Measurements from ENCODE around the gene HP.
A peak's percentile ranks its signal among the peaks of the same experiment; 100 is the strongest.

HP gene

DNA sequence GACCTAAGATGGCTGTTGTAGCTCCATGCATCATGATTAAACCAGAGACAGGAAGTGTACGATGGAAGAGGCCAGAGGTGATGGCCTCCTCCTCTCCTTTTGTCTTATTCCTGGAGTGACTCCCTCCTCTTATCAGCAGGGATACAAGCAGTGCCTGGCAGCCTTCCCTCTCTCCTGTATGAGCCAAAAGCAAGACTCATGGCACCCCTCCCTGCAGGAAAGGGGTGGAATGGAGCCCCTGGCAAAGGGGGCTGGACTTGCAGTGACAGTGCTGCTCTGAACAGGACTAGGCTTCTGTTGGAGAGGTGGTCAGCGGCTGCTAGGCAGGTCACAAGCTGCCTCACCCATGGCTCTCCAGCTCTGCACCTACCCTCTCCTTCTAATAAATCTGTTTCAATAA is 30.7 kb downstream of the HP start:
- H3K79me2 ChIP-seq (ENCODE audit: control insufficient read depth, insufficient read depth, low read length, unreplicated experiment) = peaks cover 1% of the 10 kb centered on the region
- no peak overlapping the region for H2AFZ ChIP-seq (ENCODE audit: low read length, unreplicated experiment)
- H3K36me3 ChIP-seq (ENCODE audit: insufficient read depth, low read length) = peaks cover 39% of the 10 kb centered on the region
- no peak overlapping the region for H3K4me3 ChIP-seq (ENCODE audit: low read depth, low read length)
- H3K4me1 ChIP-seq (ENCODE audit: control insufficient read depth, insufficient read depth, low read length, unreplicated experiment) = no peaks in the 10 kb centered on the region
- no peak overlapping the region for H3K27ac ChIP-seq (ENCODE audit: low read depth, low read length)
- no peaks in the 10 kb centered on the region for H3K27me3 ChIP-seq (ENCODE audit: insufficient read depth, low read length)

DNA sequence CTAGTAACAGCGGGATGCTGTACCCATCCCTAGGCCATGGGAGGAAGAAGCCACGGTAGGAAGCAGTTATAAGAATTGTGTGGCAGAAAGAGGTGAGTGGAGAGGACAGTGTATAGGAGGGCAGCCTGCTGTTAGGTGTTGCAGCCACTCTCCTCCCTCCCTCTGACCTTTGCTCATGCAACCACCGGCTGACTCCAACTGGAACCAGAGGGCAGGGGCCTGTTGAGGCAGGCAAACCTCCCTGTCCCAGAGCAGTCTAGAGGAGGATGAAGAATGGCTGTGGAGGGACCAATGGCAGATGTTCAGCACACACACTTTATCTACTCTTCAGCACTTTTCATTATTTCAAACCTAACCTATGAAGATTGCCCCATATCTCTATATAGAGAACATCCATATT is 36.9 kb downstream of the HP start:
- peaks cover 27% of the 10 kb centered on the region for H3K4me1 ChIP-seq (ENCODE audit: control insufficient read depth, insufficient read depth, low read length, unreplicated experiment)
- peaks cover 60% of the 10 kb centered on the region for H3K79me2 ChIP-seq (ENCODE audit: control insufficient read depth, insufficient read depth, low read length, unreplicated experiment)
- peaks cover 18% of the 10 kb centered on the region for H3K36me3 ChIP-seq (ENCODE audit: insufficient read depth, low read length)
- H3K27ac ChIP-seq (ENCODE audit: low read depth, low read length) = no peak overlapping the region
- H3K4me3 ChIP-seq (ENCODE audit: low read depth, low read length) = no peak overlapping the region
- H2AFZ ChIP-seq (ENCODE audit: low read length, unreplicated experiment) = no peak overlapping the region
- H3K27me3 ChIP-seq (ENCODE audit: insufficient read depth, low read length) = no peaks in the 10 kb centered on the region

DNA sequence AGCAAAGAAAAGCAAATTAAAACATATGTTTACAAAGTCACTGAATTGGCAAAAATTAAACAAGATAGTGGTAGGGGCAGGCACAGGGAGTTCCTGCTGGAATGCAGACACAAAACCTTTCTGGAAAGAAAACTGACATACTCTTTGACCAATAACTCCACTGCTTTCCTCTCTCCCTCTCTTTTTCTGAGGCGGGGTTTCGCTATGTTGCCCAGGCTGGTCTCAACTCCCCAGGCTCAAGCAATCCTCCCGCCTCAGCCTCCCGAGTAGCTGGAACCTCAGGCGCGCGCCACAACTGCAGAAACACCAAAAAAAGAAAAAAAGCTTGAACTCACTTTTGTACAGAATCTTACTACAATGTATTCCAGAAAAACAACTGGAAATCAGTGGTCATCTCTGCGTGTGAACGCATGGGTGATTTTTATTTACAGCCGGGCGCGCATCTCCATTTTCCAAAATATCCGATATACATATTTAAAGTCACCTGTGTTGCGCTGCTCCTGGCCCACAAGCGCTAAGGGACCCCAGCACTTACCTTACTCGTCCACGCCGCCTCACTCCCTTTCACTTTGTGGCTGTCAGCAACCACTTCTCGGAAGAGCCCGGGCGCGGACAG is 38.6 kb downstream of the HP start:
- Histone ChIP-seq H3K27me3 (ENCODE audit: insufficient read depth, low read length) (no peaks in the 10 kb centered on the region), H3K79me2 (ENCODE audit: control insufficient read depth, insufficient read depth, low read length, unreplicated experiment) (peaks cover 69% of the 10 kb centered on the region), H3K4me3 (ENCODE audit: low read depth, low read length) (peak overlapping the region; percentile 97), H3K36me3 (ENCODE audit: insufficient read depth, low read length) (peaks cover 14% of the 10 kb centered on the region), H2AFZ (ENCODE audit: low read length, unreplicated experiment) (peak overlapping the region; percentile 72), H3K27ac (ENCODE audit: low read depth, low read length) (peak overlapping the region; percentile 61), H3K4me1 (ENCODE audit: control insufficient read depth, insufficient read depth, low read length, unreplicated experiment) (peaks cover 27% of the 10 kb centered on the region)

DNA sequence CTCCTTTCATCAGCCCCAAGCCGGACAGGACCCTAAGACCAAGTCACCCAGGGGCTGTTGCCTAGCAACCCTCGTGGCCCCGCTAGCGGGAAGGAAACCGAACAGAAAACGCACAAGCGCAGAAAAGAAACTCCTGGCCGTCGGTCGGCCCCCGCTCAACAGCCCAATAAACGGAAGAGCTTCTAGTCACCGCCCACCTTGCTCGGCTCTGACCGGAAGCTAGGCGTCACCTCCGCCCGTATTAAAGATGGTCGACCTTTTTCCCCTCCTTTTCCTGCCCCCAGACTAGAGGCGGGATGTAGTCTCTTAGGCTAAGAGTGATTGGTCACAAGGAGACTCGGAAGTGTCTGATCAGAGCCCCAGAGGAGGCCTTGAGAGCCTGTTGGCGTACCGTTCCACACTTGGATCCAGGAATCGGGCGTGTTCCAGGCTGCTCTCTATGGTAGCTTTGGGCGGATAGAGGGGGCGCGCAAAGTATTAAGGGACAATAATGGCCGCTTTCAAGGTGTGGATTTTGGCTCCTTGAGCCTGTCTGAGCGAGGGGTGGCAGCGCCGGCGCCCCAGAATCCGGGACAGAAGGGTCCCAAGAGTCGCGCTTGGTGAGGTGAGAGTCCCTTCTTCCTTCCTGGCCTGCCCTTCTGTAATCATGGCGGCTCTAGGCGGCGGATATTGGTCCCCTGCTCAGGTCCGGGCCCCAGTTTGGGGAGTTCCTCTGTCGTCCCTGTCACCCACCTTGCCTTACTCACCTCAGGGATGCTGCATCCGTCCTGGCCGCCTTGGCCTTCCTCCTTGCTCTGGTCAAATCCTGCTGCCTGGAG is 39.4 kb downstream of the HP start, which contains the start of the genes DHX38 and TXNL4B:
DHX38 (plus strand) TSS at position 400 of the 818 bp plus-strand sequence. CDS start 2,311 bp downstream, outside the sequence.
TXNL4B (minus strand) TSS at position 173 of the 818 bp plus-strand sequence. CDS start 2,871 bp downstream, outside the sequence.
- Histone ChIP-seq H3K27me3 (ENCODE audit: insufficient read depth, low read length) (no peaks in the 10 kb centered on the region), H3K27ac (ENCODE audit: low read depth, low read length) (peak within 1 kb of the TSS; percentile 71), H3K4me1 (ENCODE audit: control insufficient read depth, insufficient read depth, low read length, unreplicated experiment) (peaks cover 27% of the 10 kb centered on the region), H3K36me3 (ENCODE audit: insufficient read depth, low read length) (peaks cover 8% of the 10 kb centered on the region), H2AFZ (ENCODE audit: low read length, unreplicated experiment) (peak within 1 kb of the TSS; percentile 75), H3K4me3 (ENCODE audit: low read depth, low read length) (peak within 1 kb of the TSS; percentile 97), H3K79me2 (ENCODE audit: control insufficient read depth, insufficient read depth, low read length, unreplicated experiment) (peaks cover 69% of the 10 kb centered on the region)

DNA sequence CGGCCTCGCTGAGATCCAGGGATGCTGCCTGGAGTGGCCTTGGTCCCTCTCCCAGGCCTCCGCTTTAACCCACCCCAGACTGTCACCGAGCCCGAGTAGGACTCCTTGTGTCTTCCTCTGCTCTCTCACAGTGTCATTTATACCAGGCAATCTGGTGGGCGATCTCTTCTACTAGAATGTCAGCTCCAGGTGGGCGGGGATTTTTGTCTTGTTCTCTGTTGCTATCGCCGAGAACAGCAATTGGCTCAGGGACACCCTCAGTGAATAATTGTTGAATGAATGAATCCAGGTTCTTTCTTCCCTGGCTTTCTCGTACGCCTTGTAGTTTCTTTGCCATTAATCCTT is 39.9 kb downstream of the HP start:
- H3K79me2 ChIP-seq (ENCODE audit: control insufficient read depth, insufficient read depth, low read length, unreplicated experiment) = peaks cover 69% of the 10 kb centered on the region
- H3K27me3 ChIP-seq (ENCODE audit: insufficient read depth, low read length) = no peaks in the 10 kb centered on the region
- H3K4me3 ChIP-seq (ENCODE audit: low read depth, low read length) = peak overlapping the region; percentile 97
- H3K4me1 ChIP-seq (ENCODE audit: control insufficient read depth, insufficient read depth, low read length, unreplicated experiment) = peaks cover 27% of the 10 kb centered on the region
- peak overlapping the region; percentile 75 for H2AFZ ChIP-seq (ENCODE audit: low read length, unreplicated experiment)
- H3K27ac ChIP-seq (ENCODE audit: low read depth, low read length) = peak overlapping the region; percentile 71
- H3K36me3 ChIP-seq (ENCODE audit: insufficient read depth, low read length) = peaks cover 9% of the 10 kb centered on the region

DNA sequence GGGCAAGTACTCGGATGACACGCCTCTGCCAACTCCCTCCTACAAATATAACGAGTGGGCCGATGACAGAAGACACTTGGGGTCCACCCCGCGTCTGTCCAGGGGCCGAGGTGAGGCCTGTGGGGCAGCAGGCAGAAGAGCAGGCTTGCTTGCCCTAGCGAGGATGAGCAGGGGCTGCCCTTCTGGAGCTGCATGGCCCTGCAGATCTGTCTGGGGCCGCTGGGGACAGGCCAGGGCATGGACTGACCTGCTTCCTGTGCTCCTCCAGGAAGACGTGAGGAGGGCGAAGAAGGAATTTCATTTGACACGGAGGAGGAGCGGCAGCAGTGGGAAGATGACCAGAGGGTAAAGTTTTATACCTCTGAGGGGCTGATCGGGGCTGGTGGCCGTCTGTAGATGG is 44.6 kb downstream of the HP start:
- no peaks in the 10 kb centered on the region for H3K27me3 ChIP-seq (ENCODE audit: insufficient read depth, low read length)
- no peak overlapping the region for H2AFZ ChIP-seq (ENCODE audit: low read length, unreplicated experiment)
- H3K36me3 ChIP-seq (ENCODE audit: insufficient read depth, low read length) = peaks cover 35% of the 10 kb centered on the region
- H3K27ac ChIP-seq (ENCODE audit: low read depth, low read length) = no peak overlapping the region
- H3K79me2 ChIP-seq (ENCODE audit: control insufficient read depth, insufficient read depth, low read length, unreplicated experiment) = peaks cover 32% of the 10 kb centered on the region
- H3K4me1 ChIP-seq (ENCODE audit: control insufficient read depth, insufficient read depth, low read length, unreplicated experiment) = peaks cover 12% of the 10 kb centered on the region
- no peak overlapping the region for H3K4me3 ChIP-seq (ENCODE audit: low read depth, low read length)

DNA sequence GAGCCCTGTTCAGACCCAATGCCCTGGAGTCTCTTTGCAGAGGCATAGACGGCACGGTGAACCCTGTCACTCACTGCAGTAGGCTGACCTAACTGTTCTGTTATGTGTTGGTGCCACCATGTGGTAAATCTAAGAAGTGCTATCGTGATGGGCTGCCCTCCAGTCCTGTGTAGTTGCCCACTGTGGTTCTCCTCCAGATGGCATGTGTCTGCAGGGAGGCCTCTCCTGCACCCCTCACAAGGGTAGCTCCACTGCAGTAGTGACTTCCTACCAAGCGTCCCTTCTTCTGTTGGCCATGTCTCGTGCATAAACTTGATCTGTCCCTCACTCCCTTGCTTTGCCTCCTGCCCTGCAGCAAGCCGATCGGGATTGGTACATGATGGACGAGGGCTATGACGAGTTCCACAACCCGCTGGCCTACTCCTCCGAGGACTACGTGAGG is 45.1 kb downstream of the HP start:
- no peak overlapping the region for H2AFZ ChIP-seq (ENCODE audit: low read length, unreplicated experiment)
- peaks cover 36% of the 10 kb centered on the region for H3K36me3 ChIP-seq (ENCODE audit: insufficient read depth, low read length)
- no peak overlapping the region for H3K4me3 ChIP-seq (ENCODE audit: low read depth, low read length)
- peaks cover 12% of the 10 kb centered on the region for H3K4me1 ChIP-seq (ENCODE audit: control insufficient read depth, insufficient read depth, low read length, unreplicated experiment)
- peaks cover 27% of the 10 kb centered on the region for H3K79me2 ChIP-seq (ENCODE audit: control insufficient read depth, insufficient read depth, low read length, unreplicated experiment)
- no peak overlapping the region for H3K27ac ChIP-seq (ENCODE audit: low read depth, low read length)
- no peaks in the 10 kb centered on the region for H3K27me3 ChIP-seq (ENCODE audit: insufficient read depth, low read length)

DNA sequence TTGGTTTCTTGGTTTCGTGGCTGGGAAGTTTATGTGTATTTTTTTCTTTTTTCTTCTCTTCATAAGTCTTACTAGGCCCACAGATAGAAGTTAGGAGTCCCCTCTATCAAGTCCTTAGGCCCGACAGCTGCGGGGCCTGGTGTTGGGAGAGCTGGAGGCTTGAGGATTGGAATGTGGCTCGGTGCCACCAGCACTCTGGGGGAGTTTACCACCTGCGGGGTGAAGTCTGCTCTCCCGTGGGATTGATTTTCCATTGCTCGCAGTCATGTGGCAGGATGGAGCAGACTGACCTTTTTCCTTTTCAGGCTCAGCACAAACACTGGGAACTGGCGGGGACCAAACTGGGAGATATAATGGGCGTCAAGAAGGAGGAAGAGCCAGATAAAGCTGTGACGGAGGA is 46.9 kb downstream of the HP start:
- Histone ChIP-seq H3K27ac (ENCODE audit: low read depth, low read length) (no peak overlapping the region), H3K36me3 (ENCODE audit: insufficient read depth, low read length) (peaks cover 43% of the 10 kb centered on the region), H3K4me3 (ENCODE audit: low read depth, low read length) (no peak overlapping the region), H3K4me1 (ENCODE audit: control insufficient read depth, insufficient read depth, low read length, unreplicated experiment) (no peaks in the 10 kb centered on the region), H2AFZ (ENCODE audit: low read length, unreplicated experiment) (no peak overlapping the region), H3K79me2 (ENCODE audit: control insufficient read depth, insufficient read depth, low read length, unreplicated experiment) (peaks cover 9% of the 10 kb centered on the region), H3K27me3 (ENCODE audit: insufficient read depth, low read length) (no peaks in the 10 kb centered on the region)

DNA sequence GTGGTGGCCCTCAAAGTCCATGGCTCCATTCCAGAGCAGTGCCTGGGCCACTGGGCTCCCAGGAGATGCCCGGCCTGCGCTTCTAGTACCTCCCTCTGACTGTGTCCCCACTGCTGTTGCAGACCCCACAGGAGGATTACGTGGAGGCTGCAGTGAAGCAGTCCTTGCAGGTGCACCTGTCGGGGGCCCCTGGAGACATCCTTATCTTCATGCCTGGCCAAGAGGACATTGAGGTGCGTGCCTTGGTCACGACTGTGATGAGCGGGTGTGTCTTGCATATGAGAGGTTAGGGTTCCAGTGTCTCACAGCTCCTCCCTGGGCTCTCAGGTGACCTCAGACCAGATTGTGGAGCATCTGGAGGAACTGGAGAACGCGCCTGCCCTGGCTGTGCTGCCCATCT is 50.6 kb downstream of the HP start:
- no peak overlapping the region for H3K27ac ChIP-seq (ENCODE audit: low read depth, low read length)
- H3K79me2 ChIP-seq (ENCODE audit: control insufficient read depth, insufficient read depth, low read length, unreplicated experiment) = no peaks in the 10 kb centered on the region
- no peaks in the 10 kb centered on the region for H3K27me3 ChIP-seq (ENCODE audit: insufficient read depth, low read length)
- H3K36me3 ChIP-seq (ENCODE audit: insufficient read depth, low read length) = peaks cover 41% of the 10 kb centered on the region
- H3K4me1 ChIP-seq (ENCODE audit: control insufficient read depth, insufficient read depth, low read length, unreplicated experiment) = no peaks in the 10 kb centered on the region
- no peak overlapping the region for H2AFZ ChIP-seq (ENCODE audit: low read length, unreplicated experiment)
- H3K4me3 ChIP-seq (ENCODE audit: low read depth, low read length) = no peak overlapping the region

DNA sequence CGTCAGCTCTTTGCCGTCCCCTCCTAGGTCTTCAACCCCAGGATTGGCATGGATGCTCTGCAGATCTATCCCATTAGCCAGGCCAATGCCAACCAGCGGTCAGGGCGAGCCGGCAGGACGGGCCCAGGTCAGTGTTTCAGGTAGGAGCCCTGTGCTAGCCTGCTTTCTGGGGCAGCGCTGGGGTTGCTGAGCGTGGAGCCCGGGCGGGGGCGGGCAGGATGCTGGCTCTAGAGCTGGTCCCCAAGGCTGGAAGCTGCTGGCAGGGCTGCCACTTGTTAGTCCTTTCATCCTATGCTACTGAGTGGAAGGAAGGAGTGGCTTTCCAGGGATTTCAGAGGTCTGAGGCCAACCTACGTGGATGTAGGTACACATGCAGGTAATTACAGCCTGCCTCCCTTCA is 51.7 kb downstream of the HP start:
- no peak overlapping the region for H3K4me3 ChIP-seq (ENCODE audit: low read depth, low read length)
- H2AFZ ChIP-seq (ENCODE audit: low read length, unreplicated experiment) = no peak overlapping the region
- no peaks in the 10 kb centered on the region for H3K4me1 ChIP-seq (ENCODE audit: control insufficient read depth, insufficient read depth, low read length, unreplicated experiment)
- H3K79me2 ChIP-seq (ENCODE audit: control insufficient read depth, insufficient read depth, low read length, unreplicated experiment) = no peaks in the 10 kb centered on the region
- H3K27me3 ChIP-seq (ENCODE audit: insufficient read depth, low read length) = no peaks in the 10 kb centered on the region
- H3K27ac ChIP-seq (ENCODE audit: low read depth, low read length) = no peak overlapping the region
- H3K36me3 ChIP-seq (ENCODE audit: insufficient read depth, low read length) = peaks cover 47% of the 10 kb centered on the region

DNA sequence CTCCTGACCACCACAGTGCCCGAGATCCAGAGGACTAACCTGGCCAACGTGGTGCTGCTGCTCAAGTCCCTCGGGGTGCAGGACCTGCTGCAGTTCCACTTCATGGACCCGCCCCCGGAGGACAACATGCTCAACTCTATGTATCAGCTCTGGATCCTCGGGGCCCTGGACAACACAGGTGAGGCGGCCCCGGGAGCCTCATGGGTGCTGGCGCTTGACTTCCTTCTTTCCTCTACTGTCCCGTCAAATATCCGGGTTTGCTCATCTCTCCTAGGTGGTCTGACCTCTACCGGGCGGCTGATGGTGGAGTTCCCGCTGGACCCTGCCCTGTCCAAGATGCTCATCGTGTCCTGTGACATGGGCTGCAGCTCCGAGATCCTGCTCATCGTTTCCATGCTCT is 53.1 kb downstream of the HP start:
- Histone ChIP-seq H3K79me2 (ENCODE audit: control insufficient read depth, insufficient read depth, low read length, unreplicated experiment) (no peaks in the 10 kb centered on the region), H3K36me3 (ENCODE audit: insufficient read depth, low read length) (peaks cover 49% of the 10 kb centered on the region), H2AFZ (ENCODE audit: low read length, unreplicated experiment) (no peak overlapping the region), H3K4me1 (ENCODE audit: control insufficient read depth, insufficient read depth, low read length, unreplicated experiment) (no peaks in the 10 kb centered on the region), H3K4me3 (ENCODE audit: low read depth, low read length) (no peak overlapping the region), H3K27me3 (ENCODE audit: insufficient read depth, low read length) (no peaks in the 10 kb centered on the region), H3K27ac (ENCODE audit: low read depth, low read length) (no peak overlapping the region)

All from ACC112 (cell line).